Activated CD8-positive, alpha-beta T cell treated with anti-CD3 and anti-CD28 coated beads, Interleukin-2, amount 10 ng/mL, durations not matched to agents 7 days and 5 days (primary cell): ENCODE data around the gene HEMK1. TPM values are rescaled to one million over a fixed set of nuclear protein-coding genes. Genes with fewer than 3 reads are reported as not detected.
A peak's percentile ranks its signal among the peaks of the same experiment; 100 is the strongest.

Experiments
- ATAC-seq: fragments of 150-1000 bp; cut with Tn5 transposase; one replicate; pipeline ENCODE4 v1.10.0; 2021; ENCODE audit warnings: moderate library complexity
- CTCF ChIA-PET: fragments of 350-600 bp; sonication (Branson Sonifier 250); formaldehyde crosslinking; loops from one replicate; lab custom pipeline; 2021; ENCODE audit warnings: antibody characterized with exemption; lab: Charles Lee
- POLR2A ChIA-PET: fragments of 350-600 bp; sonication (Branson Sonifier 250); formaldehyde crosslinking; loops from one replicate; lab custom pipeline; 2021; ENCODE audit warnings: antibody characterized with exemption; lab: Charles Lee
- DNase-seq: peaks from one replicate; pipeline ENCODE4 v3.0.0-alpha.2; 2020
- H3K27ac Mint-ChIP-seq: one replicate; pipeline ENCODE4 v1.8.0; 2021; ENCODE audit warnings: mild to moderate bottlenecking, mixed read lengths
- H3K27me3 Mint-ChIP-seq: one replicate; pipeline ENCODE4 v1.8.0; 2021; ENCODE audit warnings: low read depth, mixed read lengths
- H3K36me3 Mint-ChIP-seq: one replicate; pipeline ENCODE4 v1.8.0; 2021; ENCODE audit warnings: low read depth, mixed read lengths
- H3K4me1 Mint-ChIP-seq: one replicate; pipeline ENCODE4 v1.8.0; 2021; ENCODE audit warnings: low read depth, mixed read lengths
- H3K4me3 Mint-ChIP-seq: one replicate; pipeline ENCODE4 v1.8.0; 2021; ENCODE audit warnings: mild to moderate bottlenecking, mixed read lengths
- H3K9me3 Mint-ChIP-seq: one replicate; pipeline ENCODE4 v1.8.0; 2022; ENCODE audit warnings: mixed read lengths; ENCODE audit not compliant: insufficient read depth
- total RNA-seq, 2 experiments: library from RNA; stranded (reverse); gene quantifications; one replicate each; pipeline ENCODE4 v1.2.3, GENCODE V29; 2021

The HEMK1 gene
- total RNA-seq, 2 experiments from 2014 or later, result 83.3 to 86.0 TPM

DNA sequence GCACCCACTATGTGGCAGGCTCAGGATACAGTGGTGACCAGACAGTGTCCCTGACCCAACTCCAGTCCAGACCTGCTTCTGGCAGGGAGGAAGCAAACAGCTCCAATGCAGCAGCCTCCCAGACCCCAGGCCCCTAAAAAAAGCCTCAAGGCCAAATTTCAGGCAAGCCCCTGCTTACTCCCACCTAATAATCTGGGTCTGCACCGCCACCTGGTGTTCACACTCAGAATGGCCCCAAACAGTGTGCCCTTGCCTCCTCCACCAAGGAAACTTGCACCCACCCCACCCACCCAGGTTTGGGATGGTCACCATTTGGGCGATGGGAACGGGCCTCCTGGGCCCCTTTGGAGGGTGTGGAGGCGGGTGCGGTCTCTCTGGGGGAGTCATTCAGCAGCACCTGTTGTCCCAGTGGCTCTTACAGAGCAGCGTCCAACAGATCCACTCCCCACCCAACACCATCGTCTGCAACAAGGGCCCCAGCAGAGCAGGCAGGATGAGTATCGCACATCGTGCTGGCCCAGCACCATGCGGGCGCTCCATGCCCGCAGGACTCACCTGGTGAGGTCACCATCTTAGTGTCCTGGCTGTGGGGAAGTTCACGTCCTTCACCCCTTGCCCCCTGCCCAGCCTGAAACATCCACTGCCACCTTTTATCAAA, 19.1 kb upstream of the HEMK1 start:
- peaks cover 13% of the 10 kb centered on the region for H3K4me1 Mint-ChIP-seq
- no peaks in the 10 kb centered on the region for H3K27me3 Mint-ChIP-seq
- ATAC-seq (peak; percentile 80), DNase-seq (peak; percentile 80)
- POLR2A ChIA-PET, result no interaction called here
- no peak overlapping the region for H3K4me3 Mint-ChIP-seq
- H3K36me3 Mint-ChIP-seq, result no peaks in the 10 kb centered on the region
- no peak overlapping the region for H3K27ac Mint-ChIP-seq
- H3K9me3 Mint-ChIP-seq, result no peaks in the 10 kb centered on the region
- CTCF ChIA-PET, result interaction anchor here (0.9 to 4.8 kb wide), 10 partner anchors 7 to 202 kb away, joined by 3 to 31 read pairs (median 4); partner anchors contain the start of genes CYB561D2, HEMK1, NPRL2 and ZMYND10

DNA sequence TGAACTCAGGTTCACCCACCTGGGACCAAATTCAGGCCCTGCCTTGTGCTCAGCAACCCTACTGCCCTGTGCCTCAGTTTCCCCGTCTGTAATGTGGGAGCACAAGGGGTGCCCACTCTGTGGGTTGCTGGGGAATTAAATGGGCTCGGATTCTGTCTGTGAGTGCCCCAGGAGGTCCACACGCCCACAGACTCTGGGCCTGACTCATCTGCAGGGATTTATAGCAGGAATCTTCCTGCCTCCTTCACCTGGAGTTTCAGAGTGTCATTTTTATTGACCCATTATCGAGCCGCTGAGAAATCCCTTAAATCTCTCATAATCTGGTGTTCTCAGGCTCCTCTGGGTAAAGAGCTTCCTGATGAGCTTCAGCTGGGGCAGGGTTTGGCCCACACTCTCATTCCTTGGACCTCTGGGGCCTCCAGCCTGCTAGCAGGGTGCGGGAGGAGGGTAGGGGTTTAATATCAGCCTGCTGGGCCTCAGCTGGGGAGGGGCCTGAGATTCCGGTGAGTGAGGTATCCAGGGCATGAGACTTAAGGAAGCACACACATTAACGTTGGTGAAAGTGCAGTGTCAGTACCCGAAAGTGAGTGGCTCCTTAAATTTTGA, 18.2 kb upstream of the HEMK1 start:
- H3K4me3 Mint-ChIP-seq, result no peak overlapping the region
- no peak for DNase-seq
- no peaks in the 10 kb centered on the region for H3K36me3 Mint-ChIP-seq
- no peaks in the 10 kb centered on the region for H3K9me3 Mint-ChIP-seq
- no peaks in the 10 kb centered on the region for H3K27me3 Mint-ChIP-seq
- ChIA-PET CTCF (interaction anchor here (0.6 to 4.8 kb wide), 12 partner anchors 9 to 203 kb away, joined by 3 to 31 read pairs (median 4); partner anchors contain the start of genes C3orf18, CACNA2D2, CYB561D2 and NPRL2), POLR2A (interaction anchor here (1.0 kb wide), 1 partner anchor 62 kb away, joined by 4 read pairs; no protein-coding TSS in a partner anchor)
- peaks cover 15% of the 10 kb centered on the region for H3K4me1 Mint-ChIP-seq
- no peak for ATAC-seq
- no peak overlapping the region for H3K27ac Mint-ChIP-seq

DNA sequence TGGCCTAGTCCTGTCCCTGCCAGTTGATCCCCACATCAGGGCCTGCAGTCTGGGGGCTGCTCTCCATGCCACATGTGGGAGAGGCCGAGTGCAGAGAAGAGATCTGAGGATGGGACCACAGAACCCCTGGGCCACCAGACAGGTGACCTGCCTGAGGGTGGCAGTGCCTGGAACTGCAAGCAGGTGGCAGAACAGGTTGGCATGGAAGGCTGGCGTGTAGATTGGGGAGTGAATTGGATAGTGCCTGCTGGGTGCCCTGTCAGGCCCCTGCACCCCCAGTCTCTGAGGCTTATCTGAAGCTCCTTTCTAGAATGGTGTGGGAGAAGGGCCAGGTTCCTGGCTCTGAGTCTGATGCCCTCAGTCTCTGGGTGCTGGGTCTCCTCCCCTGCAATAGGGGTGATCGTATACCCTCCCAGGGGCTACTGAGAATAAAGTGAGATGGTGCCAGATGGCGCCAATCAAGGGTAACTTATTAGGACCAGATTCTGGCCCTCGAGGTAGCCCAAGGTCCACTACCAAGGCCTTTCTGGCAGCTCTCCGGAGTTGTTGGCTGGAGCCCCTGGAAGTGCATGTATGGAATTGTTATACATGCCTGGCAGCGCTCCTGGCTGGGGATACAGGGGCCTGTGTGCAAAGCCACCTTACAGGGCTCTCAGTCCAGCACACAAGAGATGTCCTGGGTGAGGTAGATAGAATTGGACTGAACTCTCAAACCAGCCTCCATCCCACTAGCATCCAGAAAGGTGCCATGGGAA, 17.5 kb upstream of the HEMK1 start:
- no peaks in the 10 kb centered on the region for H3K27me3 Mint-ChIP-seq
- no peak overlapping the region for H3K27ac Mint-ChIP-seq
- ChIA-PET POLR2A (interaction anchor here (1.0 kb wide), 1 partner anchor 62 kb away, joined by 4 read pairs; no protein-coding TSS in a partner anchor), CTCF (interaction anchor here (0.6 to 4.8 kb wide), 8 partner anchors 9 to 204 kb away, joined by 3 to 31 read pairs (median 4); partner anchors contain the start of genes C3orf18, CACNA2D2, CYB561D2 and NPRL2)
- no peak for DNase-seq
- peaks cover 15% of the 10 kb centered on the region for H3K4me1 Mint-ChIP-seq
- no peak overlapping the region for H3K4me3 Mint-ChIP-seq
- H3K36me3 Mint-ChIP-seq, result no peaks in the 10 kb centered on the region
- ATAC-seq, result no peak
- no peaks in the 10 kb centered on the region for H3K9me3 Mint-ChIP-seq

DNA sequence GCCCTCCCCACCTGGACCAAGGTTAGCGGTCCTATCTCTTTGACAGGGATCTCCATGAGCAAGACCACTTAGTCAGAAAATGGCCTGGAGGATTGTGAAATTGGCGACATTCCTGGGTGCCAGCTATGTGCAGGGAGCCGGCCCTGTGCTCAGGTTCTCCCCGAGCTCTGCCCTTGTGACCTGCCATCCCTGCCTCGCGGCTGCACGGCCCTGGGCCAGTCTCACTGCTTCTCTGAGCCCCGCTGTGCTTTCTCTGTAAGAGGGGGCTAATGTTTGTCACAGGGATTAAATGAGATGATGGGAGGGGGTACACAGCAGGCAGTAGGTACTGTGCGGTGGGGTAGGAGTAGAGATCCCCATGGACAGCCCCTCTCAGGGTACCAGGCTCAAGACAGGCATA, 16.7 kb upstream of the HEMK1 start:
- H3K9me3 Mint-ChIP-seq, result no peaks in the 10 kb centered on the region
- no peak overlapping the region for H3K27ac Mint-ChIP-seq
- H3K36me3 Mint-ChIP-seq, result no peaks in the 10 kb centered on the region
- POLR2A ChIA-PET, result interaction anchor here (1.3 kb wide), 1 partner anchor 55 kb away, joined by 3 read pairs; no protein-coding TSS in a partner anchor
- DNase-seq, result no peak
- CTCF ChIA-PET, result interaction anchor here (1.2 to 4.8 kb wide), 3 partner anchors 10 to 62 kb away, joined by 4 to 27 read pairs (median 11); no protein-coding TSS in a partner anchor
- ATAC-seq, result no peak
- H3K27me3 Mint-ChIP-seq, result no peaks in the 10 kb centered on the region
- H3K4me1 Mint-ChIP-seq, result peaks cover 17% of the 10 kb centered on the region
- H3K4me3 Mint-ChIP-seq, result no peak overlapping the region

DNA sequence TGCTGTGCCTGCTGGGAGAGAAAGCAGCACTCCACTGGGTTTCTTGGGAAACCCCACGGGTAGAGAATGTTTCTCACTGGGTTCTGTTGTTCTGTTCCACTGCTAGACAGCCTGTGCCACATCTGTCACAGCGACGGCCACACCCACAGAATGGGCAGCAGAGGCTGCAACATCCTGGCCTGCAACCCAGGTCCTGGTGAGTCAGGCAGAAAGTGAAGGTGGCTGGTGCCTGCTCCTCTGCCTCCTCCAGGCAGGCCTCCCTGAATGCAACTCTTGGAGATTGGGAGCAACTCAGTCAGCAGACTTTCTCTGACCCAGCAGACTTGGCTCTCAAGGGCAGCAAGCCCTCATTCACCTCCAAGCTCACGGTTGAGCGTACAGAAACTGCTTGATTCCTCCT, 14.8 kb upstream of the HEMK1 start:
- Mint-ChIP-seq H3K4me3 (no peak overlapping the region), H3K4me1 (peaks cover 17% of the 10 kb centered on the region), H3K36me3 (peaks cover 5% of the 10 kb centered on the region), H3K27ac (no peak overlapping the region), H3K9me3 (no peaks in the 10 kb centered on the region), H3K27me3 (no peaks in the 10 kb centered on the region)
- ChIA-PET POLR2A (no interaction called here), CTCF (interaction anchor here (0.8 to 2.6 kb wide), 2 partner anchors 11 to 12 kb away, joined by 3 to 12 read pairs; no protein-coding TSS in a partner anchor)
- ATAC-seq (no peak), DNase-seq (peak; percentile 52)

DNA sequence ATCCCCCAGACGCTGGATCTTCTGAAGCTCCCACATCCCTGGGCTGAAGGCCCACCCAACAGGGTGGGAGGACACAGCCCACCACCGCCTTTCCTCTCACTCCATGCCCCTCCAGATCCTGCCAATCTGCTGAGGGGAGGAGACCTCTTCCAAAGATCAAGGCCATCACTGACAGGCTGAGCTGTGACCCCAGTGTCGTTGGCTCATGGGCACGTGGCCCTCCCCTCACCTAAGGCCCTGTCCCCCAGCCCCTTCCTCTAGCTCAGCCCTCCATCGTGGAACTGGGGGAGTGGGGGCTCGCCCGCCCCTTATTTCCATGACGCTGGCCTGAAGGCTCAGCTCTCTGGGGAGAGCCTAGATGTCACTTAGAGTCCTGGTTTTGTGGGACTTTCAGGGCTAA, 12.2 kb upstream of the HEMK1 start:
- no peak for DNase-seq
- Mint-ChIP-seq H3K9me3 (no peaks in the 10 kb centered on the region), H3K4me1 (peaks cover 14% of the 10 kb centered on the region), H3K4me3 (no peak overlapping the region), H3K27ac (no peak overlapping the region), H3K36me3 (peaks cover 14% of the 10 kb centered on the region), H3K27me3 (no peaks in the 10 kb centered on the region)
- CTCF ChIA-PET, result interaction anchor here (0.8 to 1.7 kb wide), 4 partner anchors 8 to 15 kb away, joined by 3 to 5 read pairs (median 4); partner anchors contain the start of genes C3orf18 and HEMK1
- POLR2A ChIA-PET, result no interaction called here
- ATAC-seq, result no peak

DNA sequence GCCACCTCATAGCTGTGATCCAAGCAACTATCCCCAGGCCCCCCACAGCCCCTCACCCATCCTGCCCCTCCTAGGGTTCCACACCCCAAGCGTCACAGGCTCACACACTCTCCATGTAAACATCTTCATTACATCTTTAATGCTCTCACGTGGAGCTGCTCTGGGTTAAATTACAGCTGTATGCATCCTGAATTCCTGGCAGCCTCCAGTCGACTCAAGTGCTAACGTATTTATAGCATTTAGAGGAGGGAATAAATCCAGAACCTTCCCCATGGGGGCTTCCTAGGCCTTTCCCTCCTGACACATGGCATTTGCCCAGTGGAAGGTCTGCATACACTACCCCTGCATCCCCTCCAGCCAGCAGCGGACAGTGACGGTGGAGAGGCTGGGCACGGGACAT, 11.4 kb upstream of the HEMK1 start:
- Mint-ChIP-seq H3K27ac (no peak overlapping the region), H3K4me3 (no peak overlapping the region), H3K36me3 (peaks cover 14% of the 10 kb centered on the region), H3K9me3 (no peaks in the 10 kb centered on the region), H3K4me1 (peaks cover 18% of the 10 kb centered on the region), H3K27me3 (no peaks in the 10 kb centered on the region)
- DNase-seq (no peak), ATAC-seq (no peak)
- ChIA-PET POLR2A (interaction anchor here (0.7 kb wide), 1 partner anchor 9 kb away, joined by 3 read pairs; no protein-coding TSS in a partner anchor), CTCF (interaction anchor here (1.0 to 1.7 kb wide), 3 partner anchors 9 to 16 kb away, joined by 3 to 5 read pairs (median 4); partner anchors contain the start of genes C3orf18 and HEMK1)

DNA sequence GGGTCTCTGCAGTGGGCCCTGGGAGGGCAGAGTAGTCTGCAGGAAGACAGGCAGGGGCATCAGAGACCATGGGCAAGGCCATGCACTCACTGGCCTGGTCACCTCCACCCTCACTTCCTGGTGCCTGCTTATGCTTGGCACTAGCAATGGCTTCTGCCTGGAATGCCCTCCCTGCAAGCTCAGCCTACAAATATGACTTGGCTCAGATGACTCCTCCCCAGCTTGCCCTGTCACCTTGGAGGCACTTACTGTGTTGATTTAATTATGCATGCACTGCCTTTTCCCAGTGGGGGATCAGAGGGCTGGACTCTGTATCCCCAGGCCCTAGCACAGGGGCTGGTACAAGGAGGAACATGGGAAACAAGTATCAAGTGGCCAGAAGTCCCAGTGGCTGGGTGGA, 9.6 kb upstream of the HEMK1 start:
- H3K9me3 Mint-ChIP-seq, result no peaks in the 10 kb centered on the region
- CTCF ChIA-PET, result no interaction called here
- peaks cover 21% of the 10 kb centered on the region for H3K36me3 Mint-ChIP-seq
- no peak for ATAC-seq
- DNase-seq, result no peak
- no peaks in the 10 kb centered on the region for H3K27me3 Mint-ChIP-seq
- H3K4me3 Mint-ChIP-seq, result no peak overlapping the region
- POLR2A ChIA-PET, result no interaction called here
- H3K4me1 Mint-ChIP-seq, result peaks cover 31% of the 10 kb centered on the region
- no peak overlapping the region for H3K27ac Mint-ChIP-seq

DNA sequence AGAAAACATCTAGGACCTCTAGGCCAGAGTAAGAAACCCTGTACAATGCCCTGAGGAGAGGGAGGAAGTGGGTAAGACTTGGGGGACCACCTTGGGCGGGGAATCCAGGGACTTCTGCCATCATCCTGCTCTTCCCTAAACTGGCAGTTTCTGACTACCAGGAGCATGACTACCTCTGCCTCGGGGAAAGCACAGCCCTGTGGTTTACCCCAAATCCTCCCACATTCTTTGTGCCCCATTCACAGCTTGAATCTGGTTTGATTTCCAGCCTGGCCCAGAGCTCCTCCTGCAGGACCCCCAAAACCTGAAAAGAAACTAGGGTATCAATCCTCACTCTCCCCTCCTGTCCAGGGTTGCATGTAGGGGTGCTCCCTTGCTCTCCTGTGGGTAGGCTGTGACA, 6.5 kb upstream of the HEMK1 start:
- peaks cover 49% of the 10 kb centered on the region for H3K4me1 Mint-ChIP-seq
- no peak for DNase-seq
- H3K36me3 Mint-ChIP-seq, result peaks cover 34% of the 10 kb centered on the region
- ATAC-seq, result no peak
- no peaks in the 10 kb centered on the region for H3K27me3 Mint-ChIP-seq
- CTCF ChIA-PET, result interaction anchor here (0.9 to 24.5 kb wide), 4 partner anchors 21 to 213 kb away, joined by 3 to 1321 read pairs (median 3); partner anchors contain the start of genes CISH and MAPKAPK3
- H3K27ac Mint-ChIP-seq, result peak overlapping the region; percentile 52
- POLR2A ChIA-PET, result interaction anchor here (1.1 kb wide), 1 partner anchor 11 kb away, joined by 3 read pairs; no protein-coding TSS in a partner anchor
- no peaks in the 10 kb centered on the region for H3K9me3 Mint-ChIP-seq
- H3K4me3 Mint-ChIP-seq, result no peak overlapping the region

DNA sequence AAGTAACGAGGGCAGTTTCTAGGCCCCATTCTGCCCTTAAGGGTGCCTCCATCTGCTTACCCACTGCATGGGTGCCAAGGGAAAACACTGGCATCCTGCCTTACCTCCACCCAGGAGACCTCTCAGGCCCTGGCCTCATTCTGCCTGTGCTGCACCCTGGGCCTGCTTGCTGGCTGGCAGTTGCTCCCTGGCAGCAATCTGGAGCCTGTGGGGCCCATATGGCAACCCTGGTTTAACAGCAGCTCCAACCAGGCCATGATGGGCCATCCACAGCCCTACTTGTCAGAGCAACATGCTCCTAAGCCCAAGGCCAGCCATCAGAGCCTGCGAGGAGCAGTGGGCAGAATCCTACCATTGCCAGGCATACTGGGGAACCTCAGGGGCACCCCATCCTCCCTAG, 5.5 kb upstream of the HEMK1 start:
- POLR2A ChIA-PET, result interaction anchor here (0.7 kb wide), 1 partner anchor 23 kb away, joined by 3 read pairs; no protein-coding TSS in a partner anchor
- DNase-seq (no peak), ATAC-seq (no peak)
- CTCF ChIA-PET, result interaction anchor here (1.1 to 24.5 kb wide), 4 partner anchors 12 to 214 kb away, joined by 3 to 1321 read pairs (median 3); partner anchors contain the start of genes CISH and MAPKAPK3
- H3K36me3 Mint-ChIP-seq, result peaks cover 36% of the 10 kb centered on the region
- peaks cover 57% of the 10 kb centered on the region for H3K4me1 Mint-ChIP-seq
- no peaks in the 10 kb centered on the region for H3K27me3 Mint-ChIP-seq
- H3K9me3 Mint-ChIP-seq, result no peaks in the 10 kb centered on the region
- peak overlapping the region; percentile 52 for H3K27ac Mint-ChIP-seq
- no peak overlapping the region for H3K4me3 Mint-ChIP-seq

DNA sequence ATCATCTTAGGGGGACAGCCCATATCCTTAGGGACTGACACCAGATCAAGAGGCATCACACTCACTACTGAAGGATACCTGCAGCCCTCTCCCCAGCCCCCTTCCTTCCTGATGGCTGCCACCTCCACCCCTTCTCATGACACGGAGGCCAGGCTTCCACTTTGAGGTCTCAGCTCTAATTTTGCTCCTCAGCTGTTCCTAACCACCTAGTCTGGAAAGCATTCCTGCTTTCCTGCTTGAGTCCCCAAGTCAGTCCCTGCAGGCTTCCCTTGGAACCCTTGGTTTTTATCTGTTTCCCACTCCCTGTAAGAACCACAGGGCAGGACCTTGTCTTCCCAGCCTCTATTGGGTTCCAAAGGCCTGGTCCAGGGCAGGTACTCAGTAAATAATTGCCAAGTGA, 5.0 kb upstream of the HEMK1 start:
- ChIA-PET POLR2A (interaction anchor here (0.7 to 1.0 kb wide), 2 partner anchors 23 to 37 kb away, joined by 3 to 4 read pairs; no protein-coding TSS in a partner anchor), CTCF (interaction anchor here (1.2 to 24.5 kb wide), 3 partner anchors 13 to 46 kb away, joined by 3 to 1321 read pairs (median 3); partner anchors contain the start of genes CISH and MAPKAPK3)
- peaks cover 58% of the 10 kb centered on the region for H3K4me1 Mint-ChIP-seq
- DNase-seq (no peak), ATAC-seq (no peak)
- peak overlapping the region; percentile 52 for H3K27ac Mint-ChIP-seq
- H3K27me3 Mint-ChIP-seq, result no peaks in the 10 kb centered on the region
- peaks cover 33% of the 10 kb centered on the region for H3K36me3 Mint-ChIP-seq
- no peak overlapping the region for H3K4me3 Mint-ChIP-seq
- no peaks in the 10 kb centered on the region for H3K9me3 Mint-ChIP-seq
